Muscle layer of colon (tissue), 2 donors: ENCODE data around the gene THOC2.
"Not testable (repeated sequence)": the region's sequence is repeated elsewhere in the genome, so short reads cannot be mapped to it uniquely, and the experiment has no call there.

ENCODE experiments used
- H3K27ac ChIP-seq: one replicate; pipeline ENCODE4 v1.7.0; 2013; ENCODE audit warnings: low read depth, mild to moderate bottlenecking, low read length, moderate library complexity
- H3K27me3 ChIP-seq, 2 donors: one replicate each; pipeline ENCODE4 v1.7.0; 2013; ENCODE audit warnings: low read length in 2 of 2, mild to moderate bottlenecking in 2 of 2; ENCODE audit not compliant: insufficient read depth in 2 of 2, control insufficient read depth in 1 of 2
- H3K36me3 ChIP-seq: one replicate; pipeline ENCODE4 v1.7.0; 2013; ENCODE audit warnings: mild to moderate bottlenecking, low read length; ENCODE audit not compliant: insufficient read depth
- H3K4me1 ChIP-seq: one replicate; pipeline ENCODE4 v1.7.0; 2013; ENCODE audit warnings: mild to moderate bottlenecking, low read length; ENCODE audit not compliant: insufficient read depth
- H3K4me3 ChIP-seq, 2 donors: one replicate each; pipeline ENCODE4 v1.7.0; 2013; ENCODE audit warnings: low read length in 2 of 2, low read depth in 1 of 2, mild to moderate bottlenecking in 1 of 2, moderate library complexity in 1 of 2
- H3K9ac ChIP-seq: one replicate; pipeline ENCODE4 v1.7.0; 2013; ENCODE audit warnings: low read length
- H3K9me3 ChIP-seq: one replicate; pipeline ENCODE4 v1.7.0; 2013; ENCODE audit warnings: mild to moderate bottlenecking, low read length
- donor health status: abdominal sarcoma.
- donor health status: Adenocarcinoma of cecum.

THOC2 gene

GRCh38 chrX:123601437-123601836 lies 131.4 kb downstream of the THOC2 start:
- Histone ChIP-seq H3K4me1 (no peaks in the 10 kb centered on the region), H3K4me3 (no peak overlapping the region), H3K27ac (no peak overlapping the region), H3K9ac (no peak overlapping the region), H3K27me3 (no peaks in the 10 kb centered on the region), H3K36me3 (no peaks in the 10 kb centered on the region), H3K9me3 (no peaks in the 10 kb centered on the region)

- Histone ChIP-seq H3K9me3 (no peaks in the 10 kb centered on the region), H3K4me3 (no peak overlapping the region), H3K36me3 (no peaks in the 10 kb centered on the region), H3K4me1 (no peaks in the 10 kb centered on the region), H3K27me3 (no peaks in the 10 kb centered on the region), H3K27ac (no peak overlapping the region), H3K9ac (no peak overlapping the region)
Measured at GRCh38 chrX:123600181-123600580, 132.7 kb downstream of the THOC2 start.

GRCh38 chrX:123590842-123591486 lies 141.9 kb downstream of the THOC2 start:
- Histone ChIP-seq H3K9ac (no peak overlapping the region), H3K27ac (no peak overlapping the region), H3K4me3 (no peak overlapping the region), H3K36me3 (no peaks in the 10 kb centered on the region), H3K4me1 (no peaks in the 10 kb centered on the region), H3K27me3 (no peaks in the 10 kb centered on the region), H3K9me3 (no peaks in the 10 kb centered on the region)

GRCh38 chrX:123588723-123589122 lies 144.1 kb downstream of the THOC2 start:
- Histone ChIP-seq H3K27me3 (no peaks in the 10 kb centered on the region), H3K27ac (no peak overlapping the region), H3K9me3 (no peaks in the 10 kb centered on the region), H3K36me3 (no peaks in the 10 kb centered on the region), H3K9ac (no peak overlapping the region), H3K4me1 (no peaks in the 10 kb centered on the region), H3K4me3 (no peak overlapping the region)

DNA sequence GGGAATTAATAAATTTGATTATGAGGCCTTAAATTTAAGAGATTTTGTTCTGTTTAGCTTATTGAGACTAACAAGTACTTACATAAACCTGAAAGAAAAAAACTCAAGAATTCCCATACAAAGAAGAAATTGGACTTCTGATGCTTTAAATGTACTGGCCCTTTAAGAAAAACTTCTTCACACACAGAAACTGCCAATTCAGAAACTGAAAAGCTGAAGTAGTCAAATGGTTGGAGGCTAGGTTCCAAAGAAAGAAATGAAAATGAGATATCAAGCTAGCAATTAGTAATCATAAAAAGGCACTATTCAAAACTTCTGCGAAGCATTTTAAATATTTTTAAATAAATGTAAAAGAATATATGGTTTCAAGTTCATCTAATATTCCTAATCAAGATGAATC lies 151.3 kb downstream of the THOC2 start:
- no peak overlapping the region for H3K4me3 ChIP-seq
- H3K4me1 ChIP-seq: no peaks in the 10 kb centered on the region
- no peaks in the 10 kb centered on the region for H3K36me3 ChIP-seq
- no peak overlapping the region for H3K9ac ChIP-seq
- H3K27ac ChIP-seq: no peak overlapping the region
- no peaks in the 10 kb centered on the region for H3K27me3 ChIP-seq
- no peaks in the 10 kb centered on the region for H3K9me3 ChIP-seq

DNA sequence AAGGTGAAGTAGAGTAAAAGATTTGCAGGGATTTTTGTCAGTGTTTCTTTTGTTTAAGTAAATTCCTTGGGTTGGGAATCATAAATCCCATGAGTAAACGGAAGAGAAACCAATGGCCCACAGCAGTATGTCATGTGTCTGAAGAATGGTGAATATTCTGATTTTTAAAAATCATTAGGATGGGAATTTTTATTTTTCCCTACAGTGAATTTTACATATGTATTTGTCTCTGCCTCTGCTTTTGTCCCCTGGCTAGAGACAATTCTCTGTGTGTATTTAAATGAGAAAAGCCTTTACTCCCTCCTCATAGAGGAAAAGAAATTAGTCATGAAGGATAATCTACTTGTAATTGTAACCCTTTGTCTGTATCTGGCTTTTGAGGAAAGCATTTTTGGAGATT lies 152.1 kb downstream of the THOC2 start:
- H3K4me1 ChIP-seq: no peaks in the 10 kb centered on the region
- H3K4me3 ChIP-seq: no peak overlapping the region
- H3K9me3 ChIP-seq: no peaks in the 10 kb centered on the region
- H3K27ac ChIP-seq: no peak overlapping the region
- H3K27me3 ChIP-seq: no peaks in the 10 kb centered on the region
- no peaks in the 10 kb centered on the region for H3K36me3 ChIP-seq
- no peak overlapping the region for H3K9ac ChIP-seq

DNA sequence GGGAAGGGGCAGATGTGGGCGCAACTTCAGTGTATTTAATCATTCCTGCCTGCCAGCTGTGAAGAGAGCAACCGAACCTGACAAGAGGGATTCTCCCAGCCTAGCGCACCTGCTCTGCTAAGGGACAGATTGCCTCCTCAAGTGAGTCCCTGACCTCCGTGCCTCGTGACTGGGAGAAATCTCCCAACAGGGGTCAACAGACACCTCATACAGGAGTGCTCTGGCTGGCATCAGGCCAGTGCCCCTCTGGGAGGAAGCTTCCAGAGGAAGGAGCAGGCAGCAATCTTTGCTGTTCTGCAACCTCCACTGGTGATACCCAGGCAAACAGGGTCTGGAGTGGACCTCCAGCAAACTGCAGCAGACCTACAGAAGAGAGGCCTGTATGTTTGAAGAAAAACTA lies 158.8 kb downstream of the THOC2 start:
- not testable (repeated sequence) for H3K27ac ChIP-seq, H3K36me3 ChIP-seq, H3K27me3 ChIP-seq, H3K9me3 ChIP-seq, H3K4me1 ChIP-seq, H3K9ac ChIP-seq, H3K4me3 ChIP-seq

DNA sequence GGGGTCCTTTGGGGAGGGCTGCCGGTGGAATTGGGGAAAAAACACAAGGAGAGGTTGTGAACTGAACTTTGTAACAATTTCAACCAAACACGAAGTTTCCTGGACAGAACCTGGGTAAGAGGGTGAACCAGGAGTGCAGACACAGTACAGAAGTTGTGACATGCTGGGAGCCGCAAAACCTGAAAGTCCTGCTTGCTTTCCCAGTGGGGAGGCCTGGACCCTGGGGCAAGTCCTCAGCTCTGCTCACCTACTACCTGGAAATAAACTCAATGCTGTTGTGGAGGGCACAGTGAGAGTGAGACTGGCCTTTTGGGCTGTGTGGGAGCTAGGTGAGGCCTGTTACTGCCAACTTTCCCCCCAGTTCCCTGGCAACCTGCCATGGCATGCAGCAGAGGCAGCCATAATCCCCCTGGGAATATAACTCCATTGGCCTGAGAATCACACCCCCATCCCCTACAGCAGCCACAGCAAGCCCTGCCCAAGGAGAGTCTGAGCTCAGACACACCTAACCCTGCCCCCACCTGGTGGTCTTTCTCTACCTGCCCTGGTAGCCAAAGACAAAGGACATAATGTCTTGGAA lies 162.8 kb downstream of the THOC2 start:
- Histone ChIP-seq H3K4me1 (no peaks in the 10 kb centered on the region), H3K9ac (no peak overlapping the region), H3K27me3 (no peaks in the 10 kb centered on the region), H3K4me3 (no peak overlapping the region), H3K9me3 (no peaks in the 10 kb centered on the region), H3K27ac (no peak overlapping the region), H3K36me3 (no peaks in the 10 kb centered on the region)

DNA sequence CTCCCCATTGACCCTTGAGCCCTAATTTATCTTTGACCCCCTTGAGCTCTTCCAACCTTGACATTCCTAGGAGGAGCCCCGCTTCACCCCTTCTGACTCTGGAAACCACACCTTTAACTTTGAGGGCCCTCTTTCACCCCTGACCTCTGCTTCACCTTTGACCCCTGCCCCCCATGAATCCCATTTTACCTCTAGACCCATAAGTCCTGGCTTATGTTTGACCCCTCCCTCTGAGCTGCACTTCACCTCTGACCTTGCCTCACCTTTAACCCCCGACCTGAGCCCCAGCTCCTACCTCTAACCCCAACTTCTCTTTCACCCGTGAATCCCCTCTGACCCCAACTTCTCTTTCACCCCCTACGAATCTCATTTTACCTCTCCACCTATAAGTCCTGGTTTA lies 169.7 kb downstream of the THOC2 start:
- no peaks in the 10 kb centered on the region for H3K9me3 ChIP-seq
- no peak overlapping the region for H3K9ac ChIP-seq
- no peak overlapping the region for H3K4me3 ChIP-seq
- no peaks in the 10 kb centered on the region for H3K36me3 ChIP-seq
- no peaks in the 10 kb centered on the region for H3K27me3 ChIP-seq
- no peaks in the 10 kb centered on the region for H3K4me1 ChIP-seq
- no peak overlapping the region for H3K27ac ChIP-seq

GRCh38 chrX:123562342-123563146 lies 170.3 kb downstream of the THOC2 start:
- H3K36me3 ChIP-seq: no peaks in the 10 kb centered on the region
- H3K4me3 ChIP-seq: no peak overlapping the region
- no peaks in the 10 kb centered on the region for H3K9me3 ChIP-seq
- H3K9ac ChIP-seq: no peak overlapping the region
- H3K4me1 ChIP-seq: no peaks in the 10 kb centered on the region
- H3K27ac ChIP-seq: no peak overlapping the region
- no peaks in the 10 kb centered on the region for H3K27me3 ChIP-seq

DNA sequence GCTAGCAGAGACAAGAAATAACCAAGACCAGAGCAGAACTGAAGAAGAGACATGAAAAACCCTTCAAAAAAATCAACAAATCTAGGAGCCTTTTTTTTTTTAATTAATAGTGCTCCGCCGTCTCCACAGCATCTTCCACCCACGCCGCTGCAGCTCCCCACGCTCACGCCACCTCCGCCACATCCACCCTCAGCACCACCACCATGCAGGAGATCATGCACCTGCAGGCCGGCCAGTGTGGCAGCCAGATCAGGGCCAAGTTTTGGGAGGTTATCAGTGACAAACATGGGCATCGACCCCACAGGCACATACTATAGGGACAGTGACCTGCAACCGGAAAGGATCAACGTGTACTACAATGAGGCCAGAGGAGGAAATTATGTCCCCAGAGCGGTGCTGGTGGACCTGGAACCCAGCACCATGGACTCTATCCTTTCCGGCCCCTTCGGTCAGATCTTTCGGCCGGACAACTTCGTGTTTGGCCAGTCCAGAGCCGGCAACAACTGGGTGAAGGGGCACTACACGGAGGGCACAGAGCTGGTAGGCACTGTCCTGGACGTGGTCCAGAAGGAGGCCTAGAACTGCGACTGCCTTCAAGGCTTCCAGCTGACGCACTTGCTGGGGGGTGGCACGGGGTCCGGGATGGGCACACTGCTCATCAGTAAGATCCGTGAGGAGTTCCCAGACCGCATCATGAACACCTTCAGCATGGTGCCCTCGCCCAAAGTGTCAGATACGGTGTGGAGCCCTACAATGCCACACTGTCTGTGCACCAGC lies 171.2 kb downstream of the THOC2 start:
- H3K27ac ChIP-seq: no peak overlapping the region
- H3K9ac ChIP-seq: no peak overlapping the region
- H3K9me3 ChIP-seq: no peaks in the 10 kb centered on the region
- H3K4me3 ChIP-seq: no peak overlapping the region
- H3K36me3 ChIP-seq: no peaks in the 10 kb centered on the region
- H3K4me1 ChIP-seq: no peaks in the 10 kb centered on the region
- H3K27me3 ChIP-seq: no peaks in the 10 kb centered on the region
